Smooth muscle cell (in vitro differentiated cells): Measurements from ENCODE around the gene PRKN. TPM values are rescaled to one million over a fixed set of nuclear protein-coding genes. Genes with fewer than 3 reads are reported as not detected.

Experiments used
- DNase-seq: peaks from one replicate; lab custom pipeline; 2025; ENCODE audit not compliant: unreplicated experiment; lab: John Stamatoyannopoulos, UW
- H2AFZ ChIP-seq: fragments of 200-600 bp; sonication (generic); 2 replicates; pipeline ENCODE4 v1.6.0; 2016; ENCODE audit warnings: antibody characterized with exemption, low read depth, mild to moderate bottlenecking
- H3F3A ChIP-seq: fragments of 200-600 bp; sonication (generic); 2 replicates; pipeline ENCODE4 v1.6.0; 2017; ENCODE audit warnings: antibody characterized with exemption, low read depth
- H3K27ac ChIP-seq: fragments of 200-600 bp; sonication (generic); 2 replicates; pipeline ENCODE4 v1.5.1; 2016; ENCODE audit warnings: low read depth, mild to moderate bottlenecking
- H3K27me3 ChIP-seq: fragments of 200-600 bp; sonication (generic); 2 replicates; pipeline ENCODE4 v1.6.1; 2016; ENCODE audit warnings: low read depth, mild to moderate bottlenecking
- H3K36me3 ChIP-seq: fragments of 200-600 bp; sonication (generic); 2 replicates; pipeline ENCODE4 v1.5.1; 2016; ENCODE audit warnings: low read depth
- H3K4me1 ChIP-seq: fragments of 200-600 bp; sonication (generic); 2 replicates; pipeline ENCODE4 v1.5.1; 2016; ENCODE audit warnings: low read depth
- H3K4me2 ChIP-seq: fragments of 200-600 bp; sonication (generic); 2 replicates; pipeline ENCODE4 v1.6.0; 2016; ENCODE audit warnings: mild to moderate bottlenecking
- H3K4me3 ChIP-seq: fragments of 200-600 bp; sonication (generic); 2 replicates; pipeline ENCODE4 v1.5.1; 2016; ENCODE audit warnings: mild to moderate bottlenecking
- H3K79me2 ChIP-seq: fragments of 200-600 bp; sonication (generic); 2 replicates; pipeline ENCODE4 v1.6.0; 2016; ENCODE audit warnings: low read depth, mild to moderate bottlenecking
- H3K9ac ChIP-seq: fragments of 200-600 bp; sonication (generic); 2 replicates; pipeline ENCODE4 v1.6.0; 2016; ENCODE audit warnings: low read depth
- H3K9me3 ChIP-seq: fragments of 200-600 bp; sonication (generic); replicated peaks from 2 replicates; pipeline ENCODE4 v1.5.1; 2016; ENCODE audit warnings: low read depth
- H4K20me1 ChIP-seq: fragments of 200-600 bp; sonication (generic); 2 replicates; pipeline ENCODE4 v1.6.0; 2016; ENCODE audit warnings: low read depth
- WGBS: methylation state at CpG from one replicate; pipeline ENCODE4 v1.1.7; 2016; ENCODE audit warnings: low lambda C conversion rate; 5-methylcytosine and 5-hydroxymethylcytosine counted together
- polyA plus RNA-seq: library from polyadenylated mRNA; unstranded; fragments of >200 nt; fragmentation: Nextera tagmentation; extraction: Ambion mirVana; gene quantifications from 2 replicates; pipeline ENCODE4 v1.2.1, GENCODE V29; 2016
- total RNA-seq: library from RNA; depleted of rRNA; stranded (reverse); fragments of >200 nt; gene quantifications from 2 replicates; pipeline ENCODE4 v1.2.3, GENCODE V29; 2014
- TF ChIP-seq, protein P1 (sequence below): fragments of 200-600 bp; sonication (generic); IDR thresholded peaks from 2 replicates; pipeline ENCODE4 v1.5.1; 2017; ENCODE audit warnings: borderline replicate concordance, mild to moderate bottlenecking, antibody characterized with exemption; ENCODE audit not compliant: insufficient read depth, poor library complexity, severe bottlenecking

PRKN gene
- total and polyA plus RNA-seq, 2 experiments from 2014 or later, result 0.81 to 5.1 TPM

DNA sequence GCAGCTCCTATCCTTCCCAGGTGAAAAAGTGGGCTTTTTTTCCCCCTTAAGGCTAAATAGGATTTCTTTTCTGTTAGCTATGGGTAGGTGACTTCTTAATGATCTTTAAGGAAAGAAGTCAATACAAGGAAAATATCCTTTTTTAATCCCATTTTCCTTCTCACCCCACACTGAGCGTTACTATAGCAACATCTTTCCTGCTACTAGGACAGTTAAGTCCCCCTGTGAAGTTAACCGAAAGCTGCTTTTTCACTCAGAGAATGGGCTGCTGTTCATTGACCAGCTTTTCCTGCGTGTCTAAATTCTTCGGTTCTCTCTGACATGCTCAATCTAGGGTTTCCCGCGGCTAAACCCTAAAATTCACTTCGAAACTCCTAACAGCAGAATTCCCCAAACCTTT, 1280.6 kb downstream of the PRKN start:
- no peaks in the 10 kb centered on the region for H3K27me3 ChIP-seq
- H3K4me2 ChIP-seq, result no peak overlapping the region
- H3K27ac ChIP-seq, result no peak overlapping the region
- no peaks in the 10 kb centered on the region for H3K9me3 ChIP-seq
- H3K4me1 ChIP-seq, result peaks cover 22% of the 10 kb centered on the region
- H3K36me3 ChIP-seq, result no peaks in the 10 kb centered on the region
- no peaks in the 10 kb centered on the region for H3K79me2 ChIP-seq
- no peak overlapping the region for H3K9ac ChIP-seq
- 93% methylated on average over 7 of the region's 7 CpGs for WGBS
- no peak for DNase-seq
- TF ChIP-seq, protein P1, sequence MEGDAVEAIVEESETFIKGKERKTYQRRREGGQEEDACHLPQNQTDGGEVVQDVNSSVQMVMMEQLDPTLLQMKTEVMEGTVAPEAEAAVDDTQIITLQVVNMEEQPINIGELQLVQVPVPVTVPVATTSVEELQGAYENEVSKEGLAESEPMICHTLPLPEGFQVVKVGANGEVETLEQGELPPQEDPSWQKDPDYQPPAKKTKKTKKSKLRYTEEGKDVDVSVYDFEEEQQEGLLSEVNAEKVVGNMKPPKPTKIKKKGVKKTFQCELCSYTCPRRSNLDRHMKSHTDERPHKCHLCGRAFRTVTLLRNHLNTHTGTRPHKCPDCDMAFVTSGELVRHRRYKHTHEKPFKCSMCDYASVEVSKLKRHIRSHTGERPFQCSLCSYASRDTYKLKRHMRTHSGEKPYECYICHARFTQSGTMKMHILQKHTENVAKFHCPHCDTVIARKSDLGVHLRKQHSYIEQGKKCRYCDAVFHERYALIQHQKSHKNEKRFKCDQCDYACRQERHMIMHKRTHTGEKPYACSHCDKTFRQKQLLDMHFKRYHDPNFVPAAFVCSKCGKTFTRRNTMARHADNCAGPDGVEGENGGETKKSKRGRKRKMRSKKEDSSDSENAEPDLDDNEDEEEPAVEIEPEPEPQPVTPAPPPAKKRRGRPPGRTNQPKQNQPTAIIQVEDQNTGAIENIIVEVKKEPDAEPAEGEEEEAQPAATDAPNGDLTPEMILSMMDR, result no peak
- no peak overlapping the region for H3K4me3 ChIP-seq
- no peaks in the 10 kb centered on the region for H3F3A ChIP-seq
- H2AFZ ChIP-seq, result no peak overlapping the region
- H4K20me1 ChIP-seq, result no peaks in the 10 kb centered on the region

DNA sequence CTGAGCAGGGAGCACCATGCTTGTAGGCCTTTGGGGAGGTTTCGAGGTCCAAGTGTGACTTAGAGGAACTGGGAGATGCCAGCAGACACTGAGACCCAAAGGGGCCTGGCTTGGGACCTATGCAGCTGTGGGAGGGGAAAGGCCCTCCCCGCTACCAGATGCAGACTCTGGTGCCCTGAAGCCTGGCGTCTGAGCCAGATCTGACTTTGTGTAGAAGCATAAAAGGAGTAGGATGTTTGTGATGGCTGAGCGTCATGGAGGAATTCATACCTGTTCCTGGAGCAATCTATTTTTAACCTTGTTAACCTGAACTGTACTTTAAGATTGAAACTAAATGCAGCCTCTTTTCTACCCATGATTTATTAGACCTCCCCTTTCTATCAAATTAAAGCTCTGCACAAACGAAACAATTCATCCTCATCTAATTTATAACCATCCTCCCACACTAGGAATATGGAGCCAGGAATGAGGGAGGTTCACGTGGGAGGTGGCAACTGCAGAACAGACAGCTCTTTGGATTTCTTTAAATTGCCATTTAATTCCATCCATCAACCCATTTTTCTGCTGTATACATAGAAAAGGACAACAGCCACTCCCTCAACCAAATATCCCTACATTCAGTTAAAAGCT, 1281.2 kb downstream of the PRKN start:
- Histone ChIP-seq H3K36me3 (no peaks in the 10 kb centered on the region), H3K4me3 (no peak overlapping the region), H3K79me2 (no peaks in the 10 kb centered on the region), H4K20me1 (no peaks in the 10 kb centered on the region), H3K27ac (no peak overlapping the region), H2AFZ (no peak overlapping the region), H3K4me1 (peaks cover 22% of the 10 kb centered on the region), H3K9me3 (no peaks in the 10 kb centered on the region), H3K9ac (no peak overlapping the region), H3K4me2 (no peak overlapping the region), H3K27me3 (no peaks in the 10 kb centered on the region), H3F3A (no peaks in the 10 kb centered on the region)
- TF ChIP-seq, protein P1, result no peak
- 90% methylated on average over 6 of the region's 6 CpGs for WGBS
- DNase-seq, result no peak

DNA sequence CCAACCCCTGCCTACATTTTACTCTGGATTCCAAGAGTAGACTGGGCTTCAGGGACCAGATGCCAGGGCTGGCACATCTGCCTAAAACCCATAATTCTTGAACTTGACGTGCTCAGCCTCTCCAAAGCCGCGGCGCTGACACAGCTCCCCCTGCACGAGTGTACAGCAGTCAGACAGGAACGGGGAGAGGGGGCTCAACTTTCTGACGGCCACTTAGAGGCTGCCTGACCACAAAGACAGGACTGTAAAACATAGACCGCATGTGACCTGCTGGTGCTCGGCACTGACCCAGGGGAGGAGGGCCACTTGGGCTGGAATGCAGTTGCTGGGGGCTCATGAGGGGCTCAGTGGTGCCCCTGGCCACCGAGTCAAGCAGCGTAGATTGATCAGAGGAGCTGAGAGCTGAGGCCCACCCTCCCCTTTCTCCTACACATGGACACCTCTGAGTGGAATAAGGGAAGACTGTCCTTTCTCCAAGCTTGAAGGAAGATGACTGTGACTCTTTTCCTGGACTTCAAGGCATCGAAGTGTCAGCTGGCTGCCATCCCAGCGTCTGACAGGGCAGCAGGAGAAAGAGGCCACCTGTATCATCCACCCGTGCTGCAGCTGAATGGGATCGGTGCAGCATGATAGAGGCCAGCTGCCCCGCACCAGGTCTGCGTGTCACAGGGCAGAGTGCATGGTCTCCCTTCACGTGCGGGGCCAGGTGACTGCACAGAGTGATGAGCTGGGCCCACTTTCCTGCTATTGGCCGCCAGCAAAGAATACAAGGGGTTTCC, 1282.4 kb downstream of the PRKN start:
- Histone ChIP-seq H3K4me2 (peak overlapping the region; percentile 57), H3K9me3 (no peaks in the 10 kb centered on the region), H4K20me1 (no peaks in the 10 kb centered on the region), H3K27me3 (no peaks in the 10 kb centered on the region), H3K79me2 (no peaks in the 10 kb centered on the region), H3K4me3 (no peak overlapping the region), H3K27ac (no peak overlapping the region), H3K36me3 (no peaks in the 10 kb centered on the region), H3K4me1 (peaks cover 22% of the 10 kb centered on the region), H3F3A (no peaks in the 10 kb centered on the region), H2AFZ (no peak overlapping the region), H3K9ac (no peak overlapping the region)
- no peak for DNase-seq
- WGBS, result 74% methylated on average over 20 of the region's 20 CpGs
- TF ChIP-seq, protein P1, result no peak
